NCI-H524 treated with DMSO at 0.1 percent for 48 hours (cell line): ENCODE results near the gene FYTTD1.

ENCODE experiments used
- DNase-seq: peaks from one replicate; lab custom pipeline; 2025; lab: John Stamatoyannopoulos, UW

Gene FYTTD1

GRCh38 chr3:197833930-197834715, 84.4 kb downstream of the FYTTD1 start:
- no peak for DNase-seq

GRCh38 chr3:197835509-197835908, 85.8 kb downstream of the FYTTD1 start:
- no peak for DNase-seq

GRCh38 chr3:197836244-197836643, 86.6 kb downstream of the FYTTD1 start:
- DNase-seq, result no peak
